Body of pancreas (tissue), 4 donors: Measurements from ENCODE around the gene NT5DC3. TPM values are rescaled to one million over a fixed set of nuclear protein-coding genes. Genes with fewer than 3 reads are reported as not detected.

Source experiments
- ATAC-seq: fragments of 150-250 bp; one replicate; pipeline ENCODE4 v1.9.1; 2016
- DNase-seq, 4 donors: peaks; one replicate each; pipeline ENCODE4 v3.0.0-alpha.2; 2019
- H3K27ac ChIP-seq, 4 donors: fragments of 200-600 bp; sonication (generic); 1 replicate in 3 of 4; 2 replicates in 1 of 4; pipeline versions ENCODE4 v1.5.1 to v1.6.1; 2016 to 2019; ENCODE audit warnings: mild to moderate bottlenecking in 1 of 4, mixed read lengths in 1 of 4, moderate library complexity in 1 of 4
- H3K27me3 ChIP-seq, 2 donors: fragments of 200-600 bp; sonication (generic); one replicate each; pipeline ENCODE4 v1.6.0; 2016; ENCODE audit warnings: mild to moderate bottlenecking in 1 of 2
- H3K36me3 ChIP-seq, 2 donors: fragments of 200-600 bp; sonication (generic); replicated peaks in 1 of 2; 2 replicates each; pipeline ENCODE4 v1.5.1; 2016; ENCODE audit warnings: low read depth in 2 of 2; ENCODE audit not compliant: insufficient read depth in 1 of 2
- H3K4me1 ChIP-seq: fragments of 200-600 bp; sonication (generic); one replicate; pipeline ENCODE4 v1.6.0; 2016
- H3K4me3 ChIP-seq, 2 donors: fragments of 200-600 bp; sonication (generic); 1 replicate in 1 of 2; 2 replicates in 1 of 2; pipeline ENCODE4 v1.5.1; 2016 to 2019
- H3K9me3 ChIP-seq, 3 donors: fragments of 200-600 bp; sonication (generic); 1 replicate in 2 of 3; 2 replicates in 1 of 3; pipeline ENCODE4 v1.5.1; 2016
- CTCF ChIP-seq, 7 experiments: fragments of 450-650 bp in 4 of 7; fragments of 200-600 bp in 3 of 7; sonication (generic) in 3 of 7; IDR thresholded peaks; one replicate each; pipeline ENCODE4 v1.5.1; 2016 to 2019; ENCODE audit warnings: antibody characterized with exemption in 7 of 7
- POLR2A ChIP-seq, 3 donors: fragments of 450-650 bp; IDR thresholded peaks; one replicate each; pipeline ENCODE4 v1.6.1; 2016; ENCODE audit warnings: antibody characterized with exemption in 3 of 3, mild to moderate bottlenecking in 2 of 3
- WGBS, 2 donors: methylation state at CpG; one replicate each; pipeline ENCODE4 v1.1.5; 2017; 5-methylcytosine and 5-hydroxymethylcytosine counted together
- intact Hi-C: fragments of 100-400 bp; cut with DNase I; formaldehyde crosslinking; loops from one replicate; pipeline ENCODE4 v1.15.1; 2023
- total RNA-seq, 2 donors: library from RNA; depleted of rRNA; stranded (reverse); fragments of >200 nt; gene quantifications; one replicate each; pipeline ENCODE4 v1.1.0, GENCODE V29; 2016

The NT5DC3 gene
- total RNA-seq, 2 donors from 2014 or later = 5.2 to 14.5 TPM

GRCh38 chr12:103850429-103850828 is 9.4 kb upstream of the NT5DC3 start:
- DNase-seq (no peak), ATAC-seq (no peak)
- Histone ChIP-seq H3K27ac (no peak overlapping the region), H3K4me1 (peaks cover 24% of the 10 kb centered on the region), H3K9me3 (no peaks in the 10 kb centered on the region), H3K4me3 (no peak overlapping the region), H3K36me3 (no peaks in the 10 kb centered on the region), H3K27me3 (no peaks in the 10 kb centered on the region)
- TF ChIP-seq POLR2A (IDR thresholded peaks at IDR 0.05) (no peak), CTCF (IDR thresholded peaks at IDR 0.05) (no peak)
- intact Hi-C loops = no loop called here
- WGBS, 2 donors = 84 to 100% methylated on average over 1 of the region's 1 CpG

- H3K27me3 ChIP-seq = no peaks in the 10 kb centered on the region
- H3K9me3 ChIP-seq = no peaks in the 10 kb centered on the region
- H3K36me3 ChIP-seq = no peaks in the 10 kb centered on the region
- intact Hi-C loops = no loop called here
- no peak overlapping the region for H3K27ac ChIP-seq
- DNase-seq (no peak), ATAC-seq (no peak)
- H3K4me3 ChIP-seq = no peak overlapping the region
- TF ChIP-seq CTCF (IDR thresholded peaks at IDR 0.05) (no peak), POLR2A (IDR thresholded peaks at IDR 0.05) (no peak)
- peaks cover 16% of the 10 kb centered on the region for H3K4me1 ChIP-seq
- WGBS, 2 donors = 83 to 94% methylated on average over 4 of the region's 4 CpGs
These were observed 8.0 kb upstream of the NT5DC3 start for GRCh38 chr12:103848917-103849491.

- no peaks in the 10 kb centered on the region for H3K27me3 ChIP-seq
- intact Hi-C loops = no loop called here
- no peak for ATAC-seq
- peaks cover 16% of the 10 kb centered on the region for H3K4me1 ChIP-seq
- H3K4me3 ChIP-seq = no peak overlapping the region
- no peaks in the 10 kb centered on the region for H3K36me3 ChIP-seq
- 44 to 45% methylated on average over 3 of the region's 3 CpGs for WGBS, 2 donors
- DNase-seq = peak in 1 of 4 donors; percentile 27
- H3K27ac ChIP-seq = peak overlapping the region in 1 of 4 donors; percentile 7
- TF ChIP-seq POLR2A (IDR thresholded peaks at IDR 0.05) = no peak
- TF ChIP-seq CTCF (IDR thresholded peaks at IDR 0.05) = no peak
- no peaks in the 10 kb centered on the region for H3K9me3 ChIP-seq
These were observed 7.1 kb upstream of the NT5DC3 start for GRCh38 chr12:103848143-103848542.

GRCh38 chr12:103846415-103846814 is 5.4 kb upstream of the NT5DC3 start:
- no peaks in the 10 kb centered on the region for H3K36me3 ChIP-seq
- TF ChIP-seq POLR2A (IDR thresholded peaks at IDR 0.05) (no peak), CTCF (IDR thresholded peaks at IDR 0.05) (no peak)
- H3K27ac ChIP-seq = no peak overlapping the region
- H3K4me1 ChIP-seq = peaks cover 12% of the 10 kb centered on the region
- H3K4me3 ChIP-seq = no peak overlapping the region
- no peaks in the 10 kb centered on the region for H3K27me3 ChIP-seq
- DNase-seq (no peak), ATAC-seq (no peak)
- intact Hi-C loops = no loop called here
- 85 to 91% methylated on average over 4 of the region's 4 CpGs for WGBS, 2 donors
- H3K9me3 ChIP-seq = no peaks in the 10 kb centered on the region

GRCh38 chr12:103844305-103844704 is 3.3 kb upstream of the NT5DC3 start:
- intact Hi-C loops = no loop called here
- no peak for TF ChIP-seq CTCF (IDR thresholded peaks at IDR 0.05)
- TF ChIP-seq POLR2A (IDR thresholded peaks at IDR 0.05) = no peak
- WGBS, 2 donors = 78 to 87% methylated on average over 3 of the region's 3 CpGs
- ATAC-seq (no peak), DNase-seq (no peak)
- Histone ChIP-seq H3K4me1 (peaks cover 21% of the 10 kb centered on the region), H3K36me3 (no peaks in the 10 kb centered on the region), H3K4me3 (no peak overlapping the region), H3K27me3 (no peaks in the 10 kb centered on the region), H3K27ac (no peak overlapping the region), H3K9me3 (no peaks in the 10 kb centered on the region)
